Measurements from ENCODE around the gene LRP5.

Gene LRP5

GRCh38 chr11:68459886-68460740 lies 147.7 kb downstream of the LRP5 start:
- H4K20me1 ChIP-seq (ENCODE audit: low read depth, low read length), result peaks cover 29% of the 10 kb centered on the region
- no peaks in the 10 kb centered on the region for H3K36me3 ChIP-seq (ENCODE audit: low read length)
- no peaks in the 10 kb centered on the region for H3K27me3 ChIP-seq (ENCODE audit: low read length)
- H3K4me2 ChIP-seq (ENCODE audit: low read depth, low read length, poor library complexity, severe bottlenecking), result peak overlapping the region; percentile 72
- H3K9ac ChIP-seq (ENCODE audit: low read length), result peak overlapping the region; percentile 83
- no peaks in the 10 kb centered on the region for H3K9me3 ChIP-seq (ENCODE audit: insufficient read depth, low read length)
- peak overlapping the region; percentile 100 for H3K4me3 ChIP-seq (ENCODE audit: insufficient read depth, low read length, poor library complexity, severe bottlenecking)
- H3F3A ChIP-seq (ENCODE audit: insufficient read depth), result peaks cover 4% of the 10 kb centered on the region; the same call in 1 of the 2 replicates
- H2AFZ ChIP-seq (ENCODE audit: low read depth, low read length, severe bottlenecking), result peak overlapping the region; percentile 89
- TF ChIP-seq, protein P1, sequence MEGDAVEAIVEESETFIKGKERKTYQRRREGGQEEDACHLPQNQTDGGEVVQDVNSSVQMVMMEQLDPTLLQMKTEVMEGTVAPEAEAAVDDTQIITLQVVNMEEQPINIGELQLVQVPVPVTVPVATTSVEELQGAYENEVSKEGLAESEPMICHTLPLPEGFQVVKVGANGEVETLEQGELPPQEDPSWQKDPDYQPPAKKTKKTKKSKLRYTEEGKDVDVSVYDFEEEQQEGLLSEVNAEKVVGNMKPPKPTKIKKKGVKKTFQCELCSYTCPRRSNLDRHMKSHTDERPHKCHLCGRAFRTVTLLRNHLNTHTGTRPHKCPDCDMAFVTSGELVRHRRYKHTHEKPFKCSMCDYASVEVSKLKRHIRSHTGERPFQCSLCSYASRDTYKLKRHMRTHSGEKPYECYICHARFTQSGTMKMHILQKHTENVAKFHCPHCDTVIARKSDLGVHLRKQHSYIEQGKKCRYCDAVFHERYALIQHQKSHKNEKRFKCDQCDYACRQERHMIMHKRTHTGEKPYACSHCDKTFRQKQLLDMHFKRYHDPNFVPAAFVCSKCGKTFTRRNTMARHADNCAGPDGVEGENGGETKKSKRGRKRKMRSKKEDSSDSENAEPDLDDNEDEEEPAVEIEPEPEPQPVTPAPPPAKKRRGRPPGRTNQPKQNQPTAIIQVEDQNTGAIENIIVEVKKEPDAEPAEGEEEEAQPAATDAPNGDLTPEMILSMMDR (IDR thresholded peaks at IDR 0.05; ENCODE audit: insufficient read depth, low read length, poor library complexity, severe bottlenecking), result no peak
- no peak for TF ChIP-seq EZH2phosphoT487 (conservative IDR thresholded peaks at IDR 0.05; ENCODE audit: low read length)
- peaks cover 45% of the 10 kb centered on the region for H3K79me2 ChIP-seq (ENCODE audit: insufficient read depth, low read length)
- H3K27ac ChIP-seq (ENCODE audit: low read depth, low read length), result peak overlapping the region; percentile 81
- no peaks in the 10 kb centered on the region for H3K9me2 ChIP-seq (replicated peaks; ENCODE audit: insufficient read depth, low read length)

- H4K20me1 ChIP-seq (ENCODE audit: low read depth, low read length), result peaks cover 37% of the 10 kb centered on the region
These were observed 148.6 kb downstream of the LRP5 start, which contains the start of gene PPP6R3 for GRCh38 chr11:68460741-68461574. Gene PPP6R3, plus strand, starts transcription at chr11:68460752. Its CDS starts 76,913 bp downstream, at chr11:68537665.

DNA sequence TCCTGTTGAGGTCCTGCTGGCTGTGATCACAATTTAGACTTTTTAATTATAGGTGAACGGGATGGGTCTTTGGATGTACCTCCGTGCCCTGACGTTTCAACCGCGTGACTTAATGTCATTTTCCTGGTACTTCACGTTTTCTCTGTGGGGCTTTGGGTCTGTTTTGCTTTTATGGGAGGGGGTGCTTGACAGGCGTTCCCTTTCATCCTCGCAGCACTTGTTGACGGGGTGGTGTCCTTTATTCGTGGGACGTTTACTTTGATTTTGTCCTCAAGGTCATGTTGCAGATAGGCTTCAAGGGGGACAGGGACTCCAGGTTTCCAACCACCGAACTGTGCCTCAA lies 149.2 kb downstream of the LRP5 start:
- TF ChIP-seq, protein P1 (IDR thresholded peaks at IDR 0.05; ENCODE audit: insufficient read depth, low read length, poor library complexity, severe bottlenecking), result no peak
- no peak for TF ChIP-seq EZH2phosphoT487 (conservative IDR thresholded peaks at IDR 0.05; ENCODE audit: low read length)
- Histone ChIP-seq H3K27me3 (ENCODE audit: low read length) (no peaks in the 10 kb centered on the region), H3K9ac (ENCODE audit: low read length) (peak overlapping the region; percentile 83), H3K9me2 (replicated peaks; ENCODE audit: insufficient read depth, low read length) (no peaks in the 10 kb centered on the region), H4K20me1 (ENCODE audit: low read depth, low read length) (peaks cover 39% of the 10 kb centered on the region), H3K27ac (ENCODE audit: low read depth, low read length) (no peak overlapping the region), H3F3A (ENCODE audit: insufficient read depth) (peaks cover 4% of the 10 kb centered on the region; the same call in 1 of the 2 replicates), H3K36me3 (ENCODE audit: low read length) (no peaks in the 10 kb centered on the region), H3K9me3 (ENCODE audit: insufficient read depth, low read length) (no peaks in the 10 kb centered on the region), H2AFZ (ENCODE audit: low read depth, low read length, severe bottlenecking) (no peak overlapping the region), H3K79me2 (ENCODE audit: insufficient read depth, low read length) (peaks cover 60% of the 10 kb centered on the region), H3K4me2 (ENCODE audit: low read depth, low read length, poor library complexity, severe bottlenecking) (peak overlapping the region; percentile 80), H3K4me3 (ENCODE audit: insufficient read depth, low read length, poor library complexity, severe bottlenecking) (peak overlapping the region; percentile 100)

More at GRCh38 chr11:68460741-68461574, 148.6 kb downstream of the LRP5 start, which contains the start of gene PPP6R3:
- H3K4me2 ChIP-seq (ENCODE audit: low read depth, low read length, poor library complexity, severe bottlenecking), result peak within 1 kb of the TSS; percentile 80
- H3F3A ChIP-seq (ENCODE audit: insufficient read depth), result peaks cover 4% of the 10 kb centered on the region; the same call in 1 of the 2 replicates
- peak within 1 kb of the TSS; percentile 100 for H3K4me3 ChIP-seq (ENCODE audit: insufficient read depth, low read length, poor library complexity, severe bottlenecking)
- no peaks in the 10 kb centered on the region for H3K27me3 ChIP-seq (ENCODE audit: low read length)
- no peaks in the 10 kb centered on the region for H3K9me2 ChIP-seq (replicated peaks; ENCODE audit: insufficient read depth, low read length)
- H3K9me3 ChIP-seq (ENCODE audit: insufficient read depth, low read length), result no peaks in the 10 kb centered on the region
- H3K9ac ChIP-seq (ENCODE audit: low read length), result peak within 1 kb of the TSS; percentile 83
- TF ChIP-seq, protein P1 (IDR thresholded peaks at IDR 0.05; ENCODE audit: insufficient read depth, low read length, poor library complexity, severe bottlenecking), result no peak
- no peak for TF ChIP-seq EZH2phosphoT487 (conservative IDR thresholded peaks at IDR 0.05; ENCODE audit: low read length)
- H3K36me3 ChIP-seq (ENCODE audit: low read length), result no peaks in the 10 kb centered on the region
- peak within 1 kb of the TSS; percentile 81 for H3K27ac ChIP-seq (ENCODE audit: low read depth, low read length)
- H3K79me2 ChIP-seq (ENCODE audit: insufficient read depth, low read length), result peaks cover 54% of the 10 kb centered on the region
- H2AFZ ChIP-seq (ENCODE audit: low read depth, low read length, severe bottlenecking), result peak within 1 kb of the TSS; percentile 89
